Smooth muscle cell (in vitro differentiated cells): ENCODE data around the gene DLX2. TPM values are rescaled to one million over a fixed set of nuclear protein-coding genes. Genes with fewer than 3 reads are reported as not detected.
A peak's percentile ranks its signal among the peaks of the same experiment; 100 is the strongest.

Source experiments
- DNase-seq: peaks from one replicate; lab custom pipeline; 2025; ENCODE audit not compliant: unreplicated experiment; lab: John Stamatoyannopoulos, UW
- H2AFZ ChIP-seq: fragments of 200-600 bp; sonication (generic); 2 replicates; pipeline ENCODE4 v1.6.0; 2016; ENCODE audit warnings: antibody characterized with exemption, low read depth, mild to moderate bottlenecking
- H3F3A ChIP-seq: fragments of 200-600 bp; sonication (generic); 2 replicates; pipeline ENCODE4 v1.6.0; 2017; ENCODE audit warnings: antibody characterized with exemption, low read depth
- H3K27ac ChIP-seq: fragments of 200-600 bp; sonication (generic); 2 replicates; pipeline ENCODE4 v1.5.1; 2016; ENCODE audit warnings: low read depth, mild to moderate bottlenecking
- H3K27me3 ChIP-seq: fragments of 200-600 bp; sonication (generic); 2 replicates; pipeline ENCODE4 v1.6.1; 2016; ENCODE audit warnings: low read depth, mild to moderate bottlenecking
- H3K36me3 ChIP-seq: fragments of 200-600 bp; sonication (generic); 2 replicates; pipeline ENCODE4 v1.5.1; 2016; ENCODE audit warnings: low read depth
- H3K4me1 ChIP-seq: fragments of 200-600 bp; sonication (generic); 2 replicates; pipeline ENCODE4 v1.5.1; 2016; ENCODE audit warnings: low read depth
- H3K4me2 ChIP-seq: fragments of 200-600 bp; sonication (generic); 2 replicates; pipeline ENCODE4 v1.6.0; 2016; ENCODE audit warnings: mild to moderate bottlenecking
- H3K4me3 ChIP-seq: fragments of 200-600 bp; sonication (generic); 2 replicates; pipeline ENCODE4 v1.5.1; 2016; ENCODE audit warnings: mild to moderate bottlenecking
- H3K79me2 ChIP-seq: fragments of 200-600 bp; sonication (generic); 2 replicates; pipeline ENCODE4 v1.6.0; 2016; ENCODE audit warnings: low read depth, mild to moderate bottlenecking
- H3K9ac ChIP-seq: fragments of 200-600 bp; sonication (generic); 2 replicates; pipeline ENCODE4 v1.6.0; 2016; ENCODE audit warnings: low read depth
- H3K9me3 ChIP-seq: fragments of 200-600 bp; sonication (generic); replicated peaks from 2 replicates; pipeline ENCODE4 v1.5.1; 2016; ENCODE audit warnings: low read depth
- H4K20me1 ChIP-seq: fragments of 200-600 bp; sonication (generic); 2 replicates; pipeline ENCODE4 v1.6.0; 2016; ENCODE audit warnings: low read depth
- WGBS: methylation state at CpG from one replicate; pipeline ENCODE4 v1.1.7; 2016; ENCODE audit warnings: low lambda C conversion rate; 5-methylcytosine and 5-hydroxymethylcytosine counted together
- polyA plus RNA-seq: library from polyadenylated mRNA; unstranded; fragments of >200 nt; fragmentation: Nextera tagmentation; extraction: Ambion mirVana; gene quantifications from 2 replicates; pipeline ENCODE4 v1.2.1, GENCODE V29; 2016
- total RNA-seq: library from RNA; depleted of rRNA; stranded (reverse); fragments of >200 nt; gene quantifications from 2 replicates; pipeline ENCODE4 v1.2.3, GENCODE V29; 2014
- TF ChIP-seq, protein P1 (sequence below): fragments of 200-600 bp; sonication (generic); IDR thresholded peaks from 2 replicates; pipeline ENCODE4 v1.5.1; 2017; ENCODE audit warnings: borderline replicate concordance, mild to moderate bottlenecking, antibody characterized with exemption; ENCODE audit not compliant: insufficient read depth, poor library complexity, severe bottlenecking

Gene DLX2
- total and polyA plus RNA-seq, 2 experiments from 2014 or later: 1.9 TPM

GRCh38 chr2:172082944-172083627, 19.6 kb downstream of the DLX2 start:
- no peak overlapping the region for H3K27ac ChIP-seq
- TF ChIP-seq, protein P1, sequence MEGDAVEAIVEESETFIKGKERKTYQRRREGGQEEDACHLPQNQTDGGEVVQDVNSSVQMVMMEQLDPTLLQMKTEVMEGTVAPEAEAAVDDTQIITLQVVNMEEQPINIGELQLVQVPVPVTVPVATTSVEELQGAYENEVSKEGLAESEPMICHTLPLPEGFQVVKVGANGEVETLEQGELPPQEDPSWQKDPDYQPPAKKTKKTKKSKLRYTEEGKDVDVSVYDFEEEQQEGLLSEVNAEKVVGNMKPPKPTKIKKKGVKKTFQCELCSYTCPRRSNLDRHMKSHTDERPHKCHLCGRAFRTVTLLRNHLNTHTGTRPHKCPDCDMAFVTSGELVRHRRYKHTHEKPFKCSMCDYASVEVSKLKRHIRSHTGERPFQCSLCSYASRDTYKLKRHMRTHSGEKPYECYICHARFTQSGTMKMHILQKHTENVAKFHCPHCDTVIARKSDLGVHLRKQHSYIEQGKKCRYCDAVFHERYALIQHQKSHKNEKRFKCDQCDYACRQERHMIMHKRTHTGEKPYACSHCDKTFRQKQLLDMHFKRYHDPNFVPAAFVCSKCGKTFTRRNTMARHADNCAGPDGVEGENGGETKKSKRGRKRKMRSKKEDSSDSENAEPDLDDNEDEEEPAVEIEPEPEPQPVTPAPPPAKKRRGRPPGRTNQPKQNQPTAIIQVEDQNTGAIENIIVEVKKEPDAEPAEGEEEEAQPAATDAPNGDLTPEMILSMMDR: no peak
- H2AFZ ChIP-seq: no peak overlapping the region
- H4K20me1 ChIP-seq: no peaks in the 10 kb centered on the region
- H3K79me2 ChIP-seq: no peaks in the 10 kb centered on the region
- no peaks in the 10 kb centered on the region for H3F3A ChIP-seq
- peaks cover 26% of the 10 kb centered on the region for H3K4me1 ChIP-seq
- no peak for DNase-seq
- H3K4me3 ChIP-seq: no peak overlapping the region
- WGBS: 4% methylated on average over 42 of the region's 42 CpGs
- H3K36me3 ChIP-seq: no peaks in the 10 kb centered on the region
- no peak overlapping the region for H3K9ac ChIP-seq
- peaks cover 100% of the 10 kb centered on the region for H3K27me3 ChIP-seq
- peak overlapping the region; percentile 26 for H3K4me2 ChIP-seq
- no peaks in the 10 kb centered on the region for H3K9me3 ChIP-seq

DNA sequence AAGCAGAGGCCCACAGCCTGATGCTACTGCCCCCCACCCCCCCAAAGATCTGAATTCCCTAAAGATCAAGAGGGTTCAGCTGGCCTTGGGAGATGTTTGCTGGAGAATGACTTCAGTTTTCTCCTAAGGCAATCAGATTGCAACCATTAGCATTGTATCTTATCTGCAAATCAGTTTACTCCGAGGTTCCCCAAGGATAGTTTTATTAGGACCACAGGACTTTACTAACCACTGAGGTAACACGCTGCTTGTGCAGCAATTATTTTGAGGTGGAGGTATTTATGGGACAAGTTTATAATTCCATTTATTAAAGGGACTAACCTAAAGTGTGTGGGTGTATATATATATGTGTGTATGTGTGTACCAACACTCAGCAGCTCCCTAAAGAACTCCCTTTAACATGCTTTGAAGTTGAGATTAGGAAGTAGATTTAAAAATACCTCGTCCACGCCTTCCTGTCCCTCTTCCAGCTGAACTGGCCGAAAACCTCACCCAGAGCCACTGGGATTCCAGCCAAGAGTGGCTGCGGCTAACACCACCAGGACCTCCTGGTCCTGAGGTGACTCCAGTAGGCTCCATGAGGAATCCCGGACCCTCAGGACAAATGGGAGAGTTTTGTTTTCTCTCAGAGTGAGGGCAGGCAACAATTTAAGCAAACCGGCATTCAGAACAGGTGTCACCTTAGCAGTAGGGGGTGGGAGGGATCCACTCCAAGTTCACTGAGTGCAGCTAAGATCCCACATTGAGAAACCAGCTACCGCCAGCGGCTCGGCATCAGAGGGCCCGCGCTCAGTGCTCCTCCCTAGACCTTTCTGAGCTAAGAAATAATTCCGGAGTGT, 20.4 kb downstream of the DLX2 start:
- 10% methylated on average over 14 of the region's 14 CpGs for WGBS
- Histone ChIP-seq H3K36me3 (no peaks in the 10 kb centered on the region), H3K79me2 (no peaks in the 10 kb centered on the region), H3K4me2 (peak overlapping the region; percentile 26), H3K9ac (no peak overlapping the region), H3K27ac (no peak overlapping the region), H3K4me1 (peaks cover 22% of the 10 kb centered on the region), H3K27me3 (peaks cover 100% of the 10 kb centered on the region), H2AFZ (no peak overlapping the region), H3K9me3 (no peaks in the 10 kb centered on the region), H3K4me3 (no peak overlapping the region), H4K20me1 (no peaks in the 10 kb centered on the region), H3F3A (no peaks in the 10 kb centered on the region)
- DNase-seq: no peak
- TF ChIP-seq, protein P1: no peak

GRCh38 chr2:172081221-172082022, 21.3 kb downstream of the DLX2 start:
- Histone ChIP-seq H3F3A (no peaks in the 10 kb centered on the region), H3K36me3 (no peaks in the 10 kb centered on the region), H3K4me2 (peak overlapping the region; percentile 9), H3K4me1 (peaks cover 18% of the 10 kb centered on the region), H3K27me3 (peaks cover 100% of the 10 kb centered on the region), H2AFZ (no peak overlapping the region), H3K9me3 (no peaks in the 10 kb centered on the region), H3K4me3 (no peak overlapping the region), H3K9ac (no peak overlapping the region), H3K79me2 (no peaks in the 10 kb centered on the region), H4K20me1 (no peaks in the 10 kb centered on the region), H3K27ac (no peak overlapping the region)
- WGBS: 13% methylated on average over 36 of the region's 36 CpGs
- TF ChIP-seq, protein P1: no peak
- DNase-seq: no peak
